OCI-LY1 (cell line): ENCODE measurements around the gene ITGAX.

ENCODE experiments used
- H2AFZ ChIP-seq: fragments of 200-600 bp; sonication (generic), shearing (Covaris generic); 2 replicates; pipeline ENCODE4 v1.6.0; 2014; ENCODE audit warnings: antibody characterized with exemption, mild to moderate bottlenecking, low read length
- H3F3A ChIP-seq: fragments of 200-600 bp; sonication (generic), shearing (Covaris generic); 2 replicates; pipeline ENCODE4 v1.6.0; 2014; ENCODE audit warnings: mild to moderate bottlenecking, antibody characterized with exemption, low read length, moderate library complexity; ENCODE audit not compliant: insufficient read depth
- H3K27ac ChIP-seq: fragments of 200-600 bp; sonication (generic); 2 replicates; pipeline ENCODE4 v1.5.1; 2014; ENCODE audit warnings: low read length, mixed run types, mild to moderate bottlenecking, low read depth; ENCODE audit not compliant: poor library complexity, severe bottlenecking
- H3K27me3 ChIP-seq: fragments of 200-600 bp; sonication (generic); 2 replicates; pipeline ENCODE4 v1.6.0; 2014; ENCODE audit warnings: antibody characterized with exemption, mild to moderate bottlenecking, low read length, moderate library complexity; ENCODE audit not compliant: insufficient read depth
- H3K36me3 ChIP-seq: fragments of 200-600 bp; sonication (generic); 2 replicates; pipeline ENCODE4 v1.6.1; 2014; ENCODE audit warnings: mild to moderate bottlenecking, antibody characterized with exemption, low read length, moderate library complexity, mixed read lengths; ENCODE audit not compliant: insufficient read depth
- H3K4me1 ChIP-seq: fragments of 200-600 bp; sonication (generic); 2 replicates; pipeline ENCODE4 v1.5.1; 2014; ENCODE audit warnings: mild to moderate bottlenecking, low read length, moderate library complexity; ENCODE audit not compliant: insufficient read depth, severe bottlenecking
- H3K4me2 ChIP-seq: fragments of 200-600 bp; sonication (generic), shearing (Covaris generic); 2 replicates; pipeline ENCODE4 v1.6.1; 2014; ENCODE audit warnings: low read length
- H3K4me3 ChIP-seq: fragments of 200-600 bp; sonication (generic); 2 replicates; pipeline ENCODE4 v1.5.1; 2014; ENCODE audit warnings: low read length, low read depth, mild to moderate bottlenecking, mixed read lengths; ENCODE audit not compliant: poor library complexity, severe bottlenecking
- H3K79me2 ChIP-seq: fragments of 200-600 bp; shearing (Covaris generic); 2 replicates; pipeline ENCODE4 v1.6.1; 2016; ENCODE audit warnings: mixed run types, low read length, mixed read lengths; ENCODE audit not compliant: insufficient read depth
- H3K9ac ChIP-seq: fragments of 200-600 bp; sonication (generic), shearing (Covaris generic); 2 replicates; pipeline ENCODE4 v1.6.1; 2014; ENCODE audit warnings: mild to moderate bottlenecking, low read length, mixed read lengths
- H3K9me2 ChIP-seq: fragments of 200-600 bp; sonication (generic), shearing (Covaris generic); 2 replicates; pipeline ENCODE4 v1.6.1; 2014; ENCODE audit warnings: low read depth, mild to moderate bottlenecking, low read length, mixed read lengths
- H3K9me3 ChIP-seq: fragments of 200-600 bp; shearing (Covaris generic); 2 replicates; pipeline ENCODE4 v1.6.1; 2014; ENCODE audit warnings: low read length, mixed read lengths
- H4K20me1 ChIP-seq: fragments of 200-600 bp; sonication (generic), shearing (Covaris generic); 2 replicates; pipeline ENCODE4 v1.6.0; 2016; ENCODE audit warnings: mild to moderate bottlenecking, low read length; ENCODE audit not compliant: insufficient read depth
- EZH2 ChIP-seq: fragments of 200-600 bp; sonication (generic), shearing (Covaris generic); IDR thresholded peaks from 2 replicates; pipeline ENCODE4 v1.8.0; 2017; ENCODE audit warnings: borderline replicate concordance, mixed run types, mild to moderate bottlenecking, antibody characterized with exemption, low read length, moderate library complexity, mixed read lengths
- TF ChIP-seq, protein P1 (sequence below): fragments of 200-600 bp; sonication (generic), shearing (Covaris generic); IDR thresholded peaks from 2 replicates; pipeline ENCODE4 v1.5.1; 2017; ENCODE audit warnings: mild to moderate bottlenecking, antibody characterized with exemption, low read length, moderate library complexity, mixed read lengths

The ITGAX gene

DNA sequence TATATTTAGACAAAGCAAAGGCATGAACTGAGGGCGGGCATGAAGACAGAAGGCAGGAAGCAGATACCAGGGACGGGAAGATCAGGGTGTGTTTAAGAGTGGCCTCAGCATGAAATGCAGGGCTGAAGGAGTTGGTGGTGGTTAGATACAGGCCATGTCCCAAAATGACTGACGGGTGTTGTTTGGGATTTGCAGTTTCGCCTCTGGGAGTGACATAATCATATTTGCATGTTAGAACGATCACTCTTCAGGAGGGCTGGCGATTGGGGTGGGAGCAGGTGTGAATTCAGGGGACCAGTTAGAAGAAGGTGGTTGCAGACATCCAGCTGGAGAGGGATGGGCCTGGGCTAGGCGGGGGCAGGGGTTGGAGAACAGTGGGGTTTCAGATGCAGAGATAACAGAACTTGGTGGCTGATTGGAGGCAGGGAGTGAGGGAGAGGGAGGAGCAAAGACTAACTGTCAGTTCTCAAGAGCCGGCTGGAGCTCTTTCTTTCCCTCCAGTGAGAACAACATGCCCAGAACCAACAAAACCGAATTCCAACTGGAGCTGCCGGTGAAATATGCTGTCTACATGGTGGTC lies 27.2 kb upstream of the ITGAX start:
- H4K20me1 ChIP-seq = no peaks in the 10 kb centered on the region
- H3K27ac ChIP-seq = no peak overlapping the region
- no peak for TF ChIP-seq EZH2
- TF ChIP-seq, protein P1, sequence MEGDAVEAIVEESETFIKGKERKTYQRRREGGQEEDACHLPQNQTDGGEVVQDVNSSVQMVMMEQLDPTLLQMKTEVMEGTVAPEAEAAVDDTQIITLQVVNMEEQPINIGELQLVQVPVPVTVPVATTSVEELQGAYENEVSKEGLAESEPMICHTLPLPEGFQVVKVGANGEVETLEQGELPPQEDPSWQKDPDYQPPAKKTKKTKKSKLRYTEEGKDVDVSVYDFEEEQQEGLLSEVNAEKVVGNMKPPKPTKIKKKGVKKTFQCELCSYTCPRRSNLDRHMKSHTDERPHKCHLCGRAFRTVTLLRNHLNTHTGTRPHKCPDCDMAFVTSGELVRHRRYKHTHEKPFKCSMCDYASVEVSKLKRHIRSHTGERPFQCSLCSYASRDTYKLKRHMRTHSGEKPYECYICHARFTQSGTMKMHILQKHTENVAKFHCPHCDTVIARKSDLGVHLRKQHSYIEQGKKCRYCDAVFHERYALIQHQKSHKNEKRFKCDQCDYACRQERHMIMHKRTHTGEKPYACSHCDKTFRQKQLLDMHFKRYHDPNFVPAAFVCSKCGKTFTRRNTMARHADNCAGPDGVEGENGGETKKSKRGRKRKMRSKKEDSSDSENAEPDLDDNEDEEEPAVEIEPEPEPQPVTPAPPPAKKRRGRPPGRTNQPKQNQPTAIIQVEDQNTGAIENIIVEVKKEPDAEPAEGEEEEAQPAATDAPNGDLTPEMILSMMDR = no peak
- H3K79me2 ChIP-seq = no peaks in the 10 kb centered on the region
- H3K4me1 ChIP-seq = no peaks in the 10 kb centered on the region
- H3K27me3 ChIP-seq = no peaks in the 10 kb centered on the region; the same call in 1 of the 2 replicates
- H3K9me3 ChIP-seq = no peaks in the 10 kb centered on the region
- no peak overlapping the region for H2AFZ ChIP-seq
- no peak overlapping the region for H3K9ac ChIP-seq
- H3K4me2 ChIP-seq = no peak overlapping the region
- H3K9me2 ChIP-seq = no peaks in the 10 kb centered on the region
- no peaks in the 10 kb centered on the region for H3F3A ChIP-seq
- no peak overlapping the region for H3K4me3 ChIP-seq
- no peaks in the 10 kb centered on the region for H3K36me3 ChIP-seq

- no peaks in the 10 kb centered on the region for H3F3A ChIP-seq
- H3K4me2 ChIP-seq = no peak overlapping the region
- H3K9ac ChIP-seq = no peak overlapping the region
- no peaks in the 10 kb centered on the region for H3K9me2 ChIP-seq
- H3K27me3 ChIP-seq = no peaks in the 10 kb centered on the region; the same call in 1 of the 2 replicates
- TF ChIP-seq EZH2 = no peak
- TF ChIP-seq, protein P1 = no peak
- no peak overlapping the region for H3K4me3 ChIP-seq
- no peak overlapping the region for H2AFZ ChIP-seq
- H3K9me3 ChIP-seq = no peaks in the 10 kb centered on the region
- H3K79me2 ChIP-seq = no peaks in the 10 kb centered on the region
- H3K27ac ChIP-seq = no peak overlapping the region
- no peaks in the 10 kb centered on the region for H3K36me3 ChIP-seq
- H4K20me1 ChIP-seq = no peaks in the 10 kb centered on the region
- H3K4me1 ChIP-seq = no peaks in the 10 kb centered on the region
Measured at GRCh38 chr16:31328322-31329052, 26.5 kb upstream of the ITGAX start.

DNA sequence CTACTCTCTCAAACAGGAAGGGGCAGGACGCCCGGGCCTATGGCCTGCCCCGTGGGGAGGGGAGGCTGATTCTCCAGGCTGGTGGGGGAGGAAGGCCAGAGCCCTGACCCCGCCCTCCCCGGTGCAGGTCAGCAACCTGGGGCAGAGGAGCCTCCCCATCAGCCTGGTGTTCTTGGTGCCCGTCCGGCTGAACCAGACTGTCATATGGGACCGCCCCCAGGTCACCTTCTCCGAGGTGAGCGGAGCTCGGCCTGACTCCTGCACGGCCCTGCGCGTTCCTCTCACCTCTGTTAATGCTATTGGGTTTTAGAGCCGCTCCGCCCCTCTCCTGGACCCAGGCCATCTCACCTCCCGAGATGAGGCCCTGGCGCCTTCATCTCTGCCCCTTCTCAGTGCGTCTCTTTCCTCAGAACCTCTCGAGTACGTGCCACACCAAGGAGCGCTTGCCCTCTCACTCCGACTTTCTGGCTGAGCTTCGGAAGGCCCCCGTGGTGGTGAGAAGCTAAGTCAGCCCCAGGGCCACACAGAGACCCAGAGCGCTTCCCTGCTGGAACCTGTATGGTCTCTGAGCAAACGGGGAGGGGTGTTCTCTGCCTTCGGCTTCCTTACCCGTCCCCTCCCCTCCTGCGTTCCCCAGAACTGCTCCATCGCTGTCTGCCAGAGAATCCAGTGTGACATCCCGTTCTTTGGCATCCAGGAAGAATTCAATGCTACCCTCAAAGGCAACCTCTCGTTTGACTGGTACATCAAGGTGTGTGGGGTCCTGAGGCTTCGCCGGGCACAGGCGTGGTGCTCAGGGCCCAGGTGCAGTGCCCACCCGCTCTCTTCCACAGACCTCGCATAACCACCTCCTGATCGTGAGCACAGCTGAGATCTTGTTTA lies 25.1 kb upstream of the ITGAX start:
- H2AFZ ChIP-seq = no peak overlapping the region
- no peaks in the 10 kb centered on the region for H3F3A ChIP-seq
- H3K9ac ChIP-seq = no peak overlapping the region
- H3K79me2 ChIP-seq = no peaks in the 10 kb centered on the region
- H3K27ac ChIP-seq = no peak overlapping the region
- TF ChIP-seq EZH2 = no peak
- TF ChIP-seq, protein P1 = no peak
- H4K20me1 ChIP-seq = no peaks in the 10 kb centered on the region
- H3K9me2 ChIP-seq = no peaks in the 10 kb centered on the region
- no peak overlapping the region for H3K4me2 ChIP-seq
- H3K9me3 ChIP-seq = no peaks in the 10 kb centered on the region
- H3K36me3 ChIP-seq = no peaks in the 10 kb centered on the region
- no peaks in the 10 kb centered on the region; the same call in 1 of the 2 replicates for H3K27me3 ChIP-seq
- no peaks in the 10 kb centered on the region for H3K4me1 ChIP-seq
- H3K4me3 ChIP-seq = no peak overlapping the region
